Activated CD4-positive, alpha-beta T cell treated with anti-CD3 and anti-CD28 coated beads, Interleukin-2, amount 50 U/mL, for 4 hours (primary cell): Measurements from ENCODE around the gene GNB3.

Source experiments
- DNase-seq, 2 experiments: peaks; one replicate each; pipeline ENCODE4 v3.0.0-alpha.2; 2020

Gene GNB3

GRCh38 chr12:6840761-6841515 lies at the start of gene GNB3:
TSS of gene GNB3 (plus strand) at chr12:6840925. CDS start at chr12:6841288, 363 bp downstream.
- DNase-seq = no peak

GRCh38 chr12:6791931-6792520 lies 48.7 kb upstream of the GNB3 start:
- DNase-seq = no peak

DNA sequence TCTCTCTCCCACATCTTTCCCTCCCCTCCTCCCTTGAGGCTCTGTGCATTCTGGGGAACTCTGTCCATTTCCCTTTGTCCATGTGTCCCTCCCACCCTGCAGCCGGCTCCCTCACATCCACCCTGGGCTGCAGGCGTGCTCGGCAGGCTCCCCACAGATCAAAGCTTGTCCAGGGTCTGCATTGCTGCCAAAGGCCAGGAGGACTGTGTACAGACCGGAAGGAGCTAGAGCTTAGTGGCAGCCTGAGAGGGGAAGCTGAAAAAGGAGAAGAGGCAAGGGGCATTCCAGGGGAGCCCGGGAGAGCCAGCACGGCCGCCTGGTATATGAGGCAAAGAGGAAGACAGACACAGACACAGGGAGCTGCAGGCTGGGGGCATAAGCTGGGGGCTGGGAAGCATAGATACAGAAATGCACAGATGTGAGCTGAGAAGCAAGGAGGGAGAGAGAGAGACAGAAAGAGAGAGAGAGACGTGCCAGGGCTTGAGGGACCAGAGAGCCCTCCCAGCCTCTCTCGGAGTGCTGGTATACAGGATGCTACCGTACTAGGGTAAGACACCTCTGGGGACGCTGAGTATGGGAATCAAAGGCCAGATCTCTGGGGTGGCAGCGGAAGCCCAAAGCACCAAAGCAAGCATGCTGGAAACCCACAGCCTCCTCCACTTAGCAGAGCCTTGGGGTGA lies 48.1 kb upstream of the GNB3 start:
- DNase-seq = no peak

GRCh38 chr12:6795088-6795487 lies 45.6 kb upstream of the GNB3 start:
- no peak for DNase-seq

DNA sequence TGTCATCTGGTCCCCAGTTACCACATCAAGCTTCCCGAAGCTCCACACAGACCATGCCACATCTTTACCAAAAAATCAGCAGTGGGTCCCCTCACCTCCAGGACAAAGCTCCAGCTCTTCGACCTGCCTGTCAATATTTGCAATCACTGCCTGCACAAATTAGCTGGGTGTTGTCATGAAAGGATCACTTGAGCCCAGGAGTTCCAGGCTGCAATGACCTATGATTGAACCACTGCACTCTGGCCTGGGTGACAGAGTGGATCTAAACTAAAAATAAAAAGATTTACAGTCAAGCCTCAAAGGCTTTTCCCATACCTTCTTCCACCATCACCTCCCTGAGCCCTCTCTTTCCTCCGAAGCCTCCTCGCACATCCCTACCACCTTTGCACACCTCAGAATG lies 44.1 kb upstream of the GNB3 start:
- DNase-seq = no peak

- DNase-seq = no peak
Observed at GRCh38 chr12:6799147-6799546, 41.6 kb upstream of the GNB3 start.

DNA sequence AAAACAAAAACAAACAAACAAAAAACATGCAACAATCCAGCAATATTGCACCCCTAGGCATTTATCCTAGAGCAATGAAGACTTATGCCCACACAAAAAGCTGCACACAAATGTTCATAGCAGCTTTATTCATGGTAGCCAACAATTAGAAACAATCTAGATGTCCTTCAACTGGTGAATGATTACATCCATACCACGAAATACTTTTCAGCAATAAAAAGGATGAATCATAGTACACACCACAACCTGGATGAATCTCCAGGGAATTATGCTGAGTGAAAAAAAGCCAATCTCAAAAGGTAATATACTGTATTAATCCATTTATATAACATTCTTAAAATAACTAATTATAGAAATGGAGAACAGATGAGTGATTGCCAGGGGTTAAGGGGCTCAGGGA lies 33.6 kb upstream of the GNB3 start:
- DNase-seq = no peak

GRCh38 chr12:6809056-6809455 lies 31.7 kb upstream of the GNB3 start:
- no peak for DNase-seq

DNA sequence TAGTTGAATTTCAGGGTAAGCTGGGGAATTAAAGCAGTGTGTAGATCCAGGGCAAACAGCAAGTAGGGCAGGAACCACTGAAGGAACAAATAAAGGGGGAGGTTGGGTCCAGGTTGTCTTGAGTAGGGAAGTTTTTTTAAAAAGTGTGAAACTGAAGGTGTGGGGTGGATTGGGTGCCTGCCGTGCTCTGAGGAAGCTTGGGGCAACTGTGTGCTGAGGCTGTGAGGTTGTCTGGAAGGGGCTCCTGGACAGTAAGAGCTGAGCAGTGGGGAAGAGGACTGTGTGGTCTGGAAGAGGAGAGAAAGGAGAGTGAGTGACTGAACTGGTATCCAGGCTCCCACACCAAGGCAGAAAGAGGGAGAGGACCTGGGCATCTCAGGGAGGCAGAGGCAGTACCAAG lies 30.0 kb upstream of the GNB3 start:
- DNase-seq = no peak

- no peak for DNase-seq
Observed at GRCh38 chr12:6813363-6813762, 27.4 kb upstream of the GNB3 start.

DNA sequence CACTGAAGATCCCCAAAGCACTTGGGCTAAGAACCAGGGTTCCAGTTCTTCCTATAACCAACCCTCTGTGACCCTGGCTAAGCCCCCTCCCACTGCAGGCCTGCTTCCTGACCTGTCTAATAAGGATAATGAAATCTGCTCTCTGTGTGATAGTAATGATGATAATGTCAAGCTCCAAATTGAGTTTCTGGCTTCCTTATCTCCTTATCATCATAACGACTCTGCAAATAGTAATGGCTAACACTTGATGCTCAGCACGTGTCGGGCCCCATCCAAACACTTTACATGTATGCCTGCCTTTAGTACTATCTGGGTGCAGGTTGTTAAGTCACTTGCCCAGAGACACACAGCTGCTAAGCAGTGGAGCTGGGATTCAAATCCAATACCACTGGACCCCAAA lies 24.1 kb upstream of the GNB3 start:
- no peak for DNase-seq

- DNase-seq = no peak
Observed at GRCh38 chr12:6817098-6817497, 23.6 kb upstream of the GNB3 start.

DNA sequence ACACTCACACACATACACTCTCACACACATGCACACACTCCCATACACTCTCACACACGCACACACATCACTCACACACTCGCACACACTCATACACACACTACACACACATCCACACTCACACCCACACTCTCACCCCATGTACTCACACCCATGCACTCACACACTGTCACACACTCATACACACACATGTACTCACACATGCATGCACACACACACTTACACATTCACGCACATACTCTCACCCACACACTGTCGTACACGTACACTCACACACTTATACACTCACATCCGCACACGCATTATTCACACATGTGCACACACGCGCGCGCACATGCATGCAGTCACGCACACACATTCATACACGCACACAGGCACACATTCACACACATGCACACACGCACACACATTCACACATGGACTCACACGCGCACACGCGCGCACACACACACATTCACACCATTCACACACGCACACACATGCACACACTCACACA lies 23.0 kb upstream of the GNB3 start:
- no peak for DNase-seq

GRCh38 chr12:6818222-6818621 lies 22.5 kb upstream of the GNB3 start:
- DNase-seq = no peak

- no peak for DNase-seq
Observed at GRCh38 chr12:6818645-6819044, 22.1 kb upstream of the GNB3 start.

- no peak for DNase-seq
Observed at GRCh38 chr12:6819106-6820030, 21.4 kb upstream of the GNB3 start.

GRCh38 chr12:6820166-6820565 lies 20.6 kb upstream of the GNB3 start:
- DNase-seq = no peak

GRCh38 chr12:6821591-6822425 lies 18.9 kb upstream of the GNB3 start, which contains the start of gene GPR162:
TSS of gene GPR162 (plus strand) at chr12:6821821. CDS start at chr12:6823899, 2,078 bp downstream.
- no peak for DNase-seq

GRCh38 chr12:6822426-6823135 lies 18.1 kb upstream of the GNB3 start:
- no peak for DNase-seq

GRCh38 chr12:6823182-6824084 lies 17.3 kb upstream of the GNB3 start:
- DNase-seq = no peak
